ENCODE results near the gene PPP1R14D.

Gene PPP1R14D

GRCh38 chr15:40821195-40821594, 7.3 kb downstream of the PPP1R14D start:
- no peak overlapping the region for H3K4me3 ChIP-seq (ENCODE audit: low read depth, low read length)
- no peaks in the 10 kb centered on the region for H3K27me3 ChIP-seq (replicated peaks)
- in situ Hi-C loops (cut with HindIII; ENCODE audit: low pct_ligation_motif_present, low sequenced_read_pairs): no loop called here
- TF ChIP-seq CTCF (IDR thresholded peaks at IDR 0.05; ENCODE audit: low read depth, low read length, missing control alignments): no peak
- H3K36me3 ChIP-seq (replicated peaks): no peaks in the 10 kb centered on the region
- no peak for DNase-seq
- H3K27ac ChIP-seq: no peak overlapping the region

GRCh38 chr15:40819048-40819447, 9.5 kb downstream of the PPP1R14D start:
- no peak for DNase-seq
- in situ Hi-C loops (cut with HindIII; ENCODE audit: low pct_ligation_motif_present, low sequenced_read_pairs): no loop called here
- TF ChIP-seq CTCF (IDR thresholded peaks at IDR 0.05; ENCODE audit: low read depth, low read length, missing control alignments): no peak
- H3K36me3 ChIP-seq (replicated peaks): no peaks in the 10 kb centered on the region
- H3K27me3 ChIP-seq (replicated peaks): no peaks in the 10 kb centered on the region
- H3K27ac ChIP-seq: no peak overlapping the region
- H3K4me3 ChIP-seq (ENCODE audit: low read depth, low read length): no peak overlapping the region

- no peak for TF ChIP-seq CTCF (IDR thresholded peaks at IDR 0.05; ENCODE audit: low read depth, low read length, missing control alignments)
- no peak for DNase-seq
- Histone ChIP-seq H3K36me3 (replicated peaks) (peaks cover 9% of the 10 kb centered on the region), H3K4me3 (ENCODE audit: low read depth, low read length) (no peak overlapping the region), H3K27me3 (replicated peaks) (no peaks in the 10 kb centered on the region), H3K27ac (no peak overlapping the region)
- in situ Hi-C loops (cut with HindIII; ENCODE audit: low pct_ligation_motif_present, low sequenced_read_pairs): no loop called here
These were observed 13.3 kb downstream of the PPP1R14D start for GRCh38 chr15:40815042-40815698.

GRCh38 chr15:40812721-40813425, 15.6 kb downstream of the PPP1R14D start:
- TF ChIP-seq CTCF (IDR thresholded peaks at IDR 0.05; ENCODE audit: low read depth, low read length, missing control alignments): no peak
- DNase-seq: no peak

GRCh38 chr15:40808861-40809450, 19.6 kb downstream of the PPP1R14D start:
- Histone ChIP-seq H3K4me3 (ENCODE audit: low read depth, low read length) (no peak overlapping the region), H3K27me3 (replicated peaks) (no peaks in the 10 kb centered on the region), H3K36me3 (replicated peaks) (peaks cover 9% of the 10 kb centered on the region), H3K27ac (no peak overlapping the region)
- DNase-seq: no peak
- in situ Hi-C loops (cut with HindIII; ENCODE audit: low pct_ligation_motif_present, low sequenced_read_pairs): no loop called here
- TF ChIP-seq CTCF (IDR thresholded peaks at IDR 0.05; ENCODE audit: low read depth, low read length, missing control alignments): no peak

More at GRCh38 chr15:40812721-40813425, 15.6 kb downstream of the PPP1R14D start:
- Histone ChIP-seq H3K4me3 (ENCODE audit: low read depth, low read length) (no peak overlapping the region), H3K27me3 (replicated peaks) (no peaks in the 10 kb centered on the region), H3K36me3 (replicated peaks) (peaks cover 9% of the 10 kb centered on the region), H3K27ac (no peak overlapping the region)
- in situ Hi-C loops (cut with HindIII; ENCODE audit: low pct_ligation_motif_present, low sequenced_read_pairs): no loop called here

Measured in brain microvascular endothelial cell (primary cell).